Right atrium auricular region (tissue), 2 donors: ENCODE results near the gene XCL1. TPM values are rescaled to one million over a fixed set of nuclear protein-coding genes. Genes with fewer than 3 reads are reported as not detected.
"Not testable (repeated sequence)": the region's sequence is repeated elsewhere in the genome, so short reads cannot be mapped to it uniquely, and the experiment has no call there.

Experiments used
- DNase-seq: peaks from one replicate; pipeline ENCODE4 v3.0.0-alpha.2; 2019; ENCODE audit warnings: low spot score
- H3K27ac ChIP-seq, 2 donors: fragments of 200-600 bp; sonication (generic); 1 replicate in 1 of 2; 2 replicates in 1 of 2; pipeline ENCODE4 v1.5.1; 2016 to 2019
- H3K27me3 ChIP-seq, 2 donors: fragments of 200-600 bp; sonication (generic); one replicate each; pipeline versions ENCODE4 v1.5.1 to v1.6.0; 2017 to 2019
- H3K36me3 ChIP-seq: fragments of 200-600 bp; sonication (generic); one replicate; pipeline ENCODE4 v1.5.1; 2016
- H3K4me1 ChIP-seq, 2 donors: fragments of 200-600 bp; sonication (generic); one replicate each; pipeline versions ENCODE4 v1.5.1 to v1.6.0; 2017 to 2019
- H3K4me3 ChIP-seq, 2 donors: fragments of 200-600 bp; sonication (generic); 1 replicate in 1 of 2; 2 replicates in 1 of 2; pipeline ENCODE4 v1.5.1; 2017 to 2019; ENCODE audit warnings: mild to moderate bottlenecking in 1 of 2, moderate library complexity in 1 of 2
- H3K9me3 ChIP-seq, 2 donors: fragments of 200-600 bp; sonication (generic); one replicate each; pipeline ENCODE4 v1.5.1; 2019
- CTCF ChIP-seq, 2 donors: fragments of 200-600 bp; sonication (generic); IDR thresholded peaks; one replicate each; pipeline ENCODE4 v1.5.1; 2019; ENCODE audit warnings: antibody characterized with exemption in 2 of 2
- total RNA-seq, 2 donors: library from RNA; depleted of rRNA; stranded (reverse); fragments of >200 nt; gene quantifications; one replicate each; pipeline ENCODE4 v1.1.0, GENCODE V29; 2016

XCL1 gene, protein sequence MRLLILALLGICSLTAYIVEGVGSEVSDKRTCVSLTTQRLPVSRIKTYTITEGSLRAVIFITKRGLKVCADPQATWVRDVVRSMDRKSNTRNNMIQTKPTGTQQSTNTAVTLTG
- under 1 TPM in 1 of 2 donors, not detected in 1; 0.39 TPM for total RNA-seq

- H3K27me3 ChIP-seq, H3K9me3 ChIP-seq, H3K4me3 ChIP-seq, H3K27ac ChIP-seq, H3K4me1 ChIP-seq, DNase-seq, H3K36me3 ChIP-seq: not testable (repeated sequence)
These were observed at the start of gene XCL1 for GRCh38 chr1:168576245-168576688. XCL1 (plus strand) TSS chr1:168576605; CDS start chr1:168576638, 33 bp downstream.

GRCh38 chr1:168529518-168529917 is 46.9 kb upstream of the XCL1 start:
- Histone ChIP-seq H3K9me3 (no peaks in the 10 kb centered on the region), H3K27ac (no peak overlapping the region), H3K36me3 (no peaks in the 10 kb centered on the region)

DNA sequence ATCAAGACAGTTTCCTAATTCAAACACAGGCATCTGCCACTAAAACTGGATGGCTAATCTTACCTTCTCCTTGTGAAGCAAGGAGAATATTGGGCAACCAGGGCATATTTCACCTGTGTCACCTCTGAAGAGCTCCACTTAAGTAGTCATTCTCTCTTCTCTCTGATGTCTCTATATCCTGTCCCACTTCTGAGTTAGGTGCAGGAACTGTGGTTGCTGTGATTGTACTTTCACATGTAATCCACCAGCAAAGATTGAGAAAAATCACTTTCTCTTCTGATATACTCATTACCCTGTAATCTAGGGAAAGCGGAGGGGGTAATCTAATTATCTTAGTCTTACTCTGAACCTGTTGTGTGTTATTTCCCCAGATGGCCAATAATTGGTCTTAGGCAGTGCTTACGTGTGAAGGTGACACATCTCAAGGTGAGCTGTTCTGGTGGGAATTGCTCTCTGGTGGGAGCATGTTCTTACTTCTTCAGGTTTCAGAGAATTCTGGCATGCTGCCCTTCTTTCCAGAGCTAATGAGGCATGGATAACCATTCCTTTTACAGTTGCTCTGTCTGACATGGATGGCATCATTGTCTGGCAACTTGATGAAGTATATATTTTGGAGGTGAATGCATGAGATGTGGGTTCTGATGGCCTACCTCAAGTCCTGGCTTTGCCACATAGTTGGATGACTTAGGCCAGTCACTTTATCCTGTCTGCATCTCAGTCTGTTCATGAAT is 44.6 kb upstream of the XCL1 start:
- Histone ChIP-seq H3K27me3 (no peaks in the 10 kb centered on the region), H3K4me3 (no peak overlapping the region), H3K4me1 (no peaks in the 10 kb centered on the region), H3K9me3 (no peaks in the 10 kb centered on the region), H3K36me3 (no peaks in the 10 kb centered on the region), H3K27ac (no peak overlapping the region)
- no peak for DNase-seq
- TF ChIP-seq CTCF (IDR thresholded peaks at IDR 0.05): no peak

More at GRCh38 chr1:168529518-168529917, 46.9 kb upstream of the XCL1 start:
- TF ChIP-seq CTCF (IDR thresholded peaks at IDR 0.05): no peak
- no peaks in the 10 kb centered on the region for H3K27me3 ChIP-seq
- H3K4me1 ChIP-seq: no peaks in the 10 kb centered on the region
- H3K4me3 ChIP-seq: no peak overlapping the region
- DNase-seq: no peak

DNA sequence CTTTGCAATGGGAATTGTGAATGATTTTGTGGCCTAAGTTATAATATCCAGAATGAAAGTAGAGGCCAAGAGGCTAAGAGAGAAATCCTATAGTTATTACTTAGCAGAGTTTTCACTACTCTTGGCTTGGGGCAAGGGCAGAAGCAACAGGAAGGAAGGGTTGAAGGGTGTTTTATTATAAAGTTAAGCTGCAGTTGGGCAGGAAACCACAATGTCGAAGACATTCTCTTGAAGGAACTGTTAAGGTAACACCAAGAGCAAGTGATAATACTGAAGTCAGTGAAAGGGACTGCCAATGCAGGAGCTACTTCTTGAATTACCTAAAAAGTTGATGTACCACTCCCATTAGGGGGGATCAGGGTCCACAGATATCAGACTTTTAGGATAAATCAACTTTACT is 40.9 kb upstream of the XCL1 start:
- Histone ChIP-seq H3K27ac (no peak overlapping the region), H3K4me1 (no peaks in the 10 kb centered on the region)

GRCh38 chr1:168540798-168541197 is 35.6 kb upstream of the XCL1 start:
- DNase-seq, H3K4me1 ChIP-seq, H3K27me3 ChIP-seq, H3K27ac ChIP-seq, H3K9me3 ChIP-seq, H3K4me3 ChIP-seq, H3K36me3 ChIP-seq: not testable (repeated sequence)

More for the DNA sequence above, 40.9 kb upstream of the XCL1 start:
- Histone ChIP-seq H3K9me3 (no peaks in the 10 kb centered on the region), H3K36me3 (no peaks in the 10 kb centered on the region), H3K27me3 (no peaks in the 10 kb centered on the region), H3K4me3 (no peak overlapping the region)
- DNase-seq: no peak
- TF ChIP-seq CTCF (IDR thresholded peaks at IDR 0.05): no peak

DNA sequence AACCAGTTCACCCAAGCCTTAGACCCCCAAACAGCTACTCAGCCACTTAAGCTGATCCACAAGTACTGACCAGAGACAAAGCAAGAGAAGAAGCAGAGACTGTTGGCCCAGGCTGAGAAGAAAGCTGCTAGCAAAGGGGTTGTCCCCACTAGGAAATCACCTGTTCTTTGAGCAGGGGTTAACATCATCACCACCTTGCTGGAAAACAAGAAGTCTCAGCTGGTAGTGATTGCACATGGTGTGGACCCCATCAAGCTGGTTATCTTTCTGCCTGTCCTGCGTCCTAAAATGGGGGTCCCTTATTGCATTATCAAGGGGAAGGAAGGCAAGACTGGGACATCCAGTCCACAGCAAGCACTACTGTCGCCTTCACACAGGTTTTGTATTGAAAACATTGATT is 33.4 kb upstream of the XCL1 start:
- not testable (repeated sequence) for H3K27me3 ChIP-seq, H3K4me1 ChIP-seq

GRCh38 chr1:168543840-168544498 is 32.4 kb upstream of the XCL1 start, which contains the start of gene XCL2:
XCL2 (minus strand) TSS chr1:168543997; CDS start chr1:168543964, 33 bp downstream.
- DNase-seq, H3K27me3 ChIP-seq, H3K36me3 ChIP-seq, H3K4me1 ChIP-seq, H3K9me3 ChIP-seq, H3K4me3 ChIP-seq, H3K27ac ChIP-seq: not testable (repeated sequence)

More for the DNA sequence above, 33.4 kb upstream of the XCL1 start:
- DNase-seq, H3K36me3 ChIP-seq, H3K9me3 ChIP-seq, H3K27ac ChIP-seq, H3K4me3 ChIP-seq: not testable (repeated sequence)
